ENCODE measurements around the gene HECTD2.
"Not testable (repeated sequence)": the region's sequence is repeated elsewhere in the genome, so short reads cannot be mapped to it uniquely, and the experiment has no call there.

The HECTD2 gene

GRCh38 chr10:91487911-91488582 lies 77.9 kb downstream of the HECTD2 start:
- no peak for DNase-seq

- no peak for DNase-seq
Measured at GRCh38 chr10:91493313-91493712, 83.2 kb downstream of the HECTD2 start.

- no peak for DNase-seq
Measured at GRCh38 chr10:91495402-91495801, 85.3 kb downstream of the HECTD2 start.

- no peak for DNase-seq
Measured at GRCh38 chr10:91496016-91496415, 85.9 kb downstream of the HECTD2 start.

GRCh38 chr10:91511549-91512330 lies 101.6 kb downstream of the HECTD2 start:
- no peak for DNase-seq

GRCh38 chr10:91512458-91512857 lies 102.3 kb downstream of the HECTD2 start:
- DNase-seq = no peak

- no peak for DNase-seq
Measured at GRCh38 chr10:91513598-91514424, 103.7 kb downstream of the HECTD2 start.

GRCh38 chr10:91514787-91515186 lies 104.6 kb downstream of the HECTD2 start:
- DNase-seq = no peak

GRCh38 chr10:91517394-91517793 lies 107.2 kb downstream of the HECTD2 start:
- no peak for DNase-seq

- DNase-seq = no peak
Measured at GRCh38 chr10:91519899-91520514, 109.9 kb downstream of the HECTD2 start.

GRCh38 chr10:91520661-91521060 lies 110.5 kb downstream of the HECTD2 start:
- no peak for DNase-seq

GRCh38 chr10:91521439-91521838 lies 111.3 kb downstream of the HECTD2 start:
- DNase-seq = no peak

GRCh38 chr10:91525896-91526712 lies 116.0 kb downstream of the HECTD2 start:
- no peak for DNase-seq

- no peak for DNase-seq
Measured at GRCh38 chr10:91528080-91528479, 117.9 kb downstream of the HECTD2 start.

GRCh38 chr10:91528768-91529167 lies 118.6 kb downstream of the HECTD2 start:
- no peak for DNase-seq

- DNase-seq = not testable (repeated sequence)
Measured at GRCh38 chr10:91534789-91535188, 124.6 kb downstream of the HECTD2 start.

- DNase-seq = no peak
Measured at GRCh38 chr10:91536111-91536510, 126.0 kb downstream of the HECTD2 start.

GRCh38 chr10:91536733-91537132 lies 126.6 kb downstream of the HECTD2 start:
- DNase-seq = no peak

- DNase-seq = no peak
Measured at GRCh38 chr10:91537614-91538383, 127.7 kb downstream of the HECTD2 start.

- no peak for DNase-seq
Measured at GRCh38 chr10:91539930-91540329, 129.8 kb downstream of the HECTD2 start.

- DNase-seq = no peak
Measured at GRCh38 chr10:91540733-91541132, 130.6 kb downstream of the HECTD2 start.
